HL-60 (cell line): ENCODE data around the gene SREBF1.

Experiments used
- DNase-seq, 2 experiments: peaks; one replicate each; pipeline ENCODE4 v3.0.0-alpha.2; 2010 to 2020; ENCODE audit warnings: low read depth in 1 of 2, low spot score in 1 of 2
- H3K27ac ChIP-seq: fragments of 250-450 bp; sonication (Bioruptor Pico); replicated peaks from 2 replicates; pipeline ENCODE4 v1.5.1; 2020; ENCODE audit warnings: mild to moderate bottlenecking, moderate library complexity
- H3K27me3 ChIP-seq: fragments of 250-450 bp; sonication (Bioruptor Pico); 2 replicates; pipeline ENCODE4 v1.5.1; 2021; ENCODE audit warnings: mild to moderate bottlenecking, moderate library complexity; ENCODE audit not compliant: insufficient read depth, poor library complexity, severe bottlenecking
- H3K4me3 ChIP-seq: replicated peaks from 2 replicates; pipeline ENCODE4 v1.5.1; 2011; ENCODE audit warnings: mild to moderate bottlenecking, control low read depth, low read length; ENCODE audit not compliant: insufficient read depth
- CTCF ChIP-seq: IDR thresholded peaks from one replicate; pipeline ENCODE4 v1.5.1; 2011; ENCODE audit warnings: low read length, control low read depth, inconsistent platforms; ENCODE audit not compliant: insufficient read depth
- GABPA ChIP-seq: IDR thresholded peaks from 2 replicates; pipeline ENCODE4 v1.6.1; 2012; ENCODE audit warnings: low read depth
- POLR2AphosphoS5 ChIP-seq: IDR thresholded peaks from 2 replicates; pipeline ENCODE4 v1.6.1; 2012; ENCODE audit warnings: low read depth
- REST ChIP-seq: IDR thresholded peaks from 2 replicates; pipeline ENCODE4 v1.6.1; 2012; ENCODE audit warnings: low read depth; ENCODE audit not compliant: insufficient replicate concordance
- SPI1 ChIP-seq: IDR thresholded peaks from 2 replicates; pipeline ENCODE4 v1.6.1; 2012; ENCODE audit warnings: low read depth, mild to moderate bottlenecking, borderline replicate concordance

The SREBF1 gene

GRCh38 chr17:17877529-17878358, 41.0 kb upstream of the SREBF1 start:
- no peaks in the 10 kb centered on the region for H3K27me3 ChIP-seq
- H3K27ac ChIP-seq = no peak overlapping the region
- no peak overlapping the region for H3K4me3 ChIP-seq
- TF ChIP-seq REST (no peak), SPI1 (no peak), GABPA (no peak), POLR2AphosphoS5 (no peak), CTCF (no peak)
- no peak for DNase-seq

DNA sequence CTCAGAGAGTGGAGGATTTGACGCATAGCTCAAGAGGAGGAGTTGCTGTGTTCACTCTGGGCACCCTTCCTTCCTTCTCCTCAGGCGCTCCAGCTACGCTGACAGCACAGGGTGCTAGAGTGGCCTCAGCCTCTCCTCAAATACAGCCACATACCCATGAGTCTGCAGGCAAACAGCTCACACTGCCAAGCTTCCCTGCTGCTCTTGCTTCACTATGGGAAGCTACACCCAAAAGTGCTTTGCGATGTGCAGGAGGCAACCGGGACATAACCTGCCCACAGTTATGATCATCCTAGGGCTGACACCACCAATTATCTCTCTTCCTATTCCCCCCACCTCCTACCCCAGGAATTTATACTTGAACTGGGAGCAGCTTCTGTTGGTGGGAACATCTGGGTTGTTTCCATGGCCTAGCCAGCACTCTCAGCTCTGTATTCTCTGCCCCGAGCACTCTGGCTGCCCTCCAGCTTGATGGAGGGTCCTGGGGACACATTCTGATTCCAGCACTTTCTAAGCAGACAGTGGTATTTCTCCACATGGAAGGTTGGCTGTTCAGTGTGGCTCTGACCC, 40.3 kb upstream of the SREBF1 start:
- TF ChIP-seq REST = no peak
- TF ChIP-seq GABPA = no peak
- TF ChIP-seq SPI1 = no peak
- TF ChIP-seq POLR2AphosphoS5 = no peak
- TF ChIP-seq CTCF = no peak
- Histone ChIP-seq H3K27ac (no peak overlapping the region), H3K27me3 (no peaks in the 10 kb centered on the region), H3K4me3 (no peak overlapping the region)
- no peak for DNase-seq

- no peak for DNase-seq
- Histone ChIP-seq H3K27me3 (no peaks in the 10 kb centered on the region), H3K4me3 (no peak overlapping the region), H3K27ac (no peak overlapping the region)
- TF ChIP-seq CTCF (no peak), SPI1 (no peak), POLR2AphosphoS5 (no peak), GABPA (no peak), REST (no peak)
These were observed 37.7 kb upstream of the SREBF1 start for GRCh38 chr17:17874478-17874877.
